Epithelial cell of esophagus (primary cell): ENCODE data around the gene HSCB.
"Not testable (repeated sequence)": the region's sequence is repeated elsewhere in the genome, so short reads cannot be mapped to it uniquely, and the experiment has no call there.

Experiments
- DNase-seq: peaks from one replicate; pipeline ENCODE4 v3.0.0; 2010; ENCODE audit warnings: low read depth
- H3K4me3 ChIP-seq: 2 replicates; pipeline ENCODE4 v1.5.1; 2011; ENCODE audit warnings: mild to moderate bottlenecking, low read length, control low read depth
- CTCF ChIP-seq: IDR thresholded peaks from 2 replicates; pipeline ENCODE4 v1.5.1; 2011; ENCODE audit warnings: low read depth, mild to moderate bottlenecking, low read length, control low read depth, inconsistent platforms; ENCODE audit not compliant: insufficient read depth; ENCODE audit errors: missing control alignments

Gene HSCB

GRCh38 chr22:28728002-28728401 is 13.8 kb upstream of the HSCB start:
- no peak for TF ChIP-seq CTCF
- DNase-seq: no peak
- H3K4me3 ChIP-seq: no peak overlapping the region

- DNase-seq: peak; percentile 59
- TF ChIP-seq CTCF: no peak
- H3K4me3 ChIP-seq: no peak overlapping the region
Measured at GRCh38 chr22:28728621-28729313, 13.1 kb upstream of the HSCB start.

GRCh38 chr22:28730179-28730578 is 11.7 kb upstream of the HSCB start:
- no peak for TF ChIP-seq CTCF
- H3K4me3 ChIP-seq: no peak overlapping the region
- DNase-seq: no peak

GRCh38 chr22:28734393-28734792 is 7.4 kb upstream of the HSCB start:
- H3K4me3 ChIP-seq: no peak overlapping the region
- TF ChIP-seq CTCF: no peak
- DNase-seq: no peak

GRCh38 chr22:28736301-28737155 is 5.3 kb upstream of the HSCB start:
- DNase-seq: no peak
- no peak overlapping the region for H3K4me3 ChIP-seq
- TF ChIP-seq CTCF: no peak

GRCh38 chr22:28737701-28738100 is 4.1 kb upstream of the HSCB start:
- TF ChIP-seq CTCF: no peak
- H3K4me3 ChIP-seq: no peak overlapping the region
- DNase-seq: no peak

GRCh38 chr22:28738876-28739275 is 3.0 kb upstream of the HSCB start:
- not testable (repeated sequence) for H3K4me3 ChIP-seq, DNase-seq
